GM12864 (cell line): ENCODE measurements around the gene ALDH2.

Source experiments
- DNase-seq: peaks from one replicate; pipeline ENCODE4 v3.0.0-alpha.2; 2011; ENCODE audit warnings: low read depth
- H3K4me3 ChIP-seq: 2 replicates; pipeline ENCODE4 v1.5.1; 2011; ENCODE audit warnings: mild to moderate bottlenecking, low read depth, low read length, control low read depth
- CTCF ChIP-seq: IDR thresholded peaks from 2 replicates; pipeline ENCODE4 v1.5.1; 2011; ENCODE audit warnings: low read depth, mild to moderate bottlenecking, moderate library complexity, low read length, control low read depth, inconsistent platforms; ENCODE audit errors: missing control alignments

Gene ALDH2

GRCh38 chr12:111777345-111778045 is 10.8 kb downstream of the ALDH2 start:
- H3K4me3 ChIP-seq: no peak overlapping the region
- no peak for DNase-seq
- no peak for TF ChIP-seq CTCF

GRCh38 chr12:111780166-111780565 is 13.4 kb downstream of the ALDH2 start:
- TF ChIP-seq CTCF: no peak
- no peak overlapping the region for H3K4me3 ChIP-seq
- no peak for DNase-seq

- no peak overlapping the region for H3K4me3 ChIP-seq
- DNase-seq: no peak
- TF ChIP-seq CTCF: no peak
These were observed 13.9 kb downstream of the ALDH2 start for GRCh38 chr12:111780615-111781014.

- no peak for TF ChIP-seq CTCF
- H3K4me3 ChIP-seq: no peak overlapping the region
- no peak for DNase-seq
These were observed 14.4 kb downstream of the ALDH2 start for GRCh38 chr12:111781085-111781658.

GRCh38 chr12:111783046-111783445 is 16.3 kb downstream of the ALDH2 start:
- TF ChIP-seq CTCF: no peak
- no peak overlapping the region for H3K4me3 ChIP-seq
- DNase-seq: no peak

- no peak for DNase-seq
- TF ChIP-seq CTCF: no peak
- H3K4me3 ChIP-seq: no peak overlapping the region
These were observed 18.2 kb downstream of the ALDH2 start for GRCh38 chr12:111784953-111785352.

GRCh38 chr12:111785651-111786050 is 18.9 kb downstream of the ALDH2 start:
- no peak for DNase-seq
- TF ChIP-seq CTCF: no peak
- no peak overlapping the region for H3K4me3 ChIP-seq
